ENCODE data around the gene CCL3.
"Not testable (repeated sequence)": the region's sequence is repeated elsewhere in the genome, so short reads cannot be mapped to it uniquely, and the experiment has no call there.

The CCL3 gene

GRCh38 chr17:36085765-36086164 is 4.2 kb downstream of the CCL3 start:
- no peak for DNase-seq

DNA sequence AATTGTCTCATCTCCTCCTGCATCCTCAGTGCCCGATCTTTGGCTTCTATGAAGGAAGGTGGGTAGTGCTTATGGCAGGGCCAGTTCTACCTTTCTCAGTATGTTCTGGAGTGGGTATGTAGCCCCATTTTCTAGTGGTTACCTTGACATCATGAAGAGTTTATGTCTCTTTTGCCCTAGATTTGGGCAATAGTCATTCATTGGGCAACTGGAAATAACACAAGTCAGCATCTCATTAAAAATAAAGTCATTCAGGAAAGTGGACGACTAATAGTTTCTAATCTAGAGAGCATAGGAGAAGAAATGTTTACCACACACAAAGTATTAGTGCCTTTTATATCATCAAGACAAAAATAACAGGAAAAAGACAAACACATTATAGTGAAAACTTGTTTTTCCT is 6.3 kb downstream of the CCL3 start:
- DNase-seq: not testable (repeated sequence)

- DNase-seq: not testable (repeated sequence)
Measured at GRCh38 chr17:36082482-36083120, 7.3 kb downstream of the CCL3 start.

GRCh38 chr17:36081681-36082471 is 8.1 kb downstream of the CCL3 start:
- not testable (repeated sequence) for DNase-seq

DNA sequence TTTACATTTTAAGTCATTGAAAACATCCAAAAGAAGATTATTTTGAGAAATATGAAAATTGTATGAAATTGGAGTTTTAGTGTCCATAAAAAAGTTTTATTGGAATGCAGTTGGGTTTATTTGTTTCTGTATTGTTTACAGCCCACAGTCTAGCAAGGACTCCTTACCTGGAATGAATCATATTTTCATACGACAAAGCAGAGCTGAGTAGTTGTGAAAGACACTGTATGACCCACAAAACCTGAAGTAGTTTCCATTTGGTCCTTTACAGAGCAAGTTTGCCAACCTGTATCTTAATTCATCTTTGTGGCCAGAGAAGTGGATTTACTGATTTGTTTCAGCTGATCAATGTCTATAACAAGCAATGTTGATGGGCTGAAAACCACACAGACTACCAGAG is 15.6 kb downstream of the CCL3 start:
- no peak for DNase-seq

DNA sequence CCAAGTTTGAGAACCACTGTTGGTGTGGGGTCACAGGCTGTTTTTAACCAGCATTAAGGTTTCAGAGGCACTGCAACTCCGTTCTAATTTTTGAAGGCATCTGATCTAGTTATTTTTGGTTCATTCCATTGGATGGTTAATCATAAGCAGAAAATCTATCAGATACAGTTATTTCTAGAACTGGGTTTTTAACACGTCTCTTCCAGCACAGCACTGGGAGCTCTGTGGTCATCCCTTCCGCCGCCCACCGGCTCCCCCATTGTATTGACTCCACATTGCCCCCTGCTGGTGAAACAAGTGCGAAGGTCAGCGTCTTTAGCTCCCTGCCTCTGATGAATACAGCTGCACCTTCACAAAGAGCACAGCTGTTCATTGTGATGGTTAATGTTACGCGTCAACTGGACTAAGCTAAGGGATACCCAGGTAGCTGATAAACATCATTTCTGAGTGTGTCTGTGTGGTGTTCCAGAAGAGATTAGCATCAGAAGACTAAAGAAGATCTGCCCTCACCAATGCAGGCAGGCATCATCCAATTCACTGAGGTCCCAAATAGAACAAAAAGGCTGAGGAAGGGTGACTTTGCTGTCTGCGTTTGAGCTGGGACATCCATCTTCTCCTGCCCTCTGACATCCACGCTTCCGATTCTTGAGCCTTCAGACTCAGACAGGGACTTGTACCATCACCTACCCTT is 17.4 kb downstream of the CCL3 start:
- peak; percentile 32 for DNase-seq

DNA sequence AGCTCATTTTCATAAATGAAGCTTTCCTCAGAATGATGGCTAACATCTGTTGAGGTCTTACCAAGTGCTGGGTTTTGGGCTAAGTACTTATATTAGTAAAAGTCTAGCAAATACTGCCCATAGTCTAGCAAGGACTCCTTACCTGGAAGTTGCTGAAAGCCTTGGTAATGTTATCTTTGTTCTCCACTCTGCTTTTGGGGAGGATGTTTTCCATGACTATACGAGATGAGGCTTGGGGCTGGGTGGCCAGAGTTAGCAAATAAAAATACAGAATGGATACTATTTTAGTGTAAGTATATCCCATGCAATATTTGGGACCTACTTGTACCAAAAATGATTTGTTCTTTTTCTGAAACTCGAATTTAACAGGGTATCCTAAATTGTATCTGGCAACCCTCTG is 18.2 kb downstream of the CCL3 start:
- no peak for DNase-seq

GRCh38 chr17:36070427-36070826 is 19.5 kb downstream of the CCL3 start:
- DNase-seq: no peak

- no peak for DNase-seq
Measured at GRCh38 chr17:36069136-36069535, 20.8 kb downstream of the CCL3 start.

GRCh38 chr17:36068524-36068923 is 21.4 kb downstream of the CCL3 start:
- DNase-seq: no peak

DNA sequence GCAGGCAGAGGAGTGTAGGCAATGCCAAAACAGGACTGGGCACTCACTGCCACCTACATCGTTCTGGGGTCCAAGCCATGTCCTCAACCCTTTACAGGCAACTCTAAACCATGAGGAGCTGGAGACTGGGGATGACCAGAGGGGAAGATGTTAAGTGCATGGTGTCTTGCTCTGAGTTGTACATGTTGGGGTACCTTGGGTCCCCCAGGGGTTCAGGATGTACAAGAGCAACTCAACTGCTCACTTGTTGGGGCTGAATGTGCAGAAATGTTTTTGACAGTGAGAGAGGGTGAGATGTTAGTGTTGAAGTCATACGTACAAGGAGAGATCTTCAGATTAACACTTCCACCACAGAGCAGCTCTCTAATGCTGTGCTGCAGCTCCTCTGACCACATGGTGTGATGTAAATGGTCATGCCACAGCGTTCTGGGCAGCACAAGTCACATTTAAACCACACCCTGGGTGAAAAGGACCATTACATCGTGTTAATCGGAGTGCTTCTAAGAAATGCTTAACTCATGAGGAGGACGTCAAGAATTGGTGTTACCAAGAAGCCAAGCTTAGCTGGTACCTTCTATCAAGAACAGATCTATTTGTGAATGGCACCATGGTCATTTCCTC is 23.5 kb downstream of the CCL3 start:
- no peak for DNase-seq

- no peak for DNase-seq
Measured at GRCh38 chr17:36063786-36064541, 26.0 kb downstream of the CCL3 start, which contains the start of gene CCL18. Gene CCL18, plus strand, starts transcription at chr17:36064272. Its CDS starts 71 bp downstream, at chr17:36064343.

DNA sequence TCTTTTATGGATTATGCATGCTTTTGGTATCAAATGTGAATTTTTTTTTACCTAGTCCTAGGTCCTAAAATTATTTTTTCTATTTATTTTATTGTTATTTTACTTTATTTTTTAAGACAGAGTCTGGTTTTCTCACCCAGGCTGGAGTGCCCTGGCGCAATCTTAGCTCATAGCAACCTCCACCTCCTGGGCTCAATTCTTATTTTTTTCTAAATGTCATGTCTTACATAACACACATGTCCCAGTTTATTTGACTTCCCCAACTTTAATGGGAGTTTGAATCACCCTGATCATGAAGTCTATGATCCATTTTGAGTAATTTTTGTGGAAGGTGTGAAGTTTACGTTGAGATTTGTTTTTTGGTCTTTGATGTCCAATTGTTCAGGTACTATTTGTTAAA is 29.1 kb downstream of the CCL3 start:
- DNase-seq: no peak

- no peak for DNase-seq
Measured at GRCh38 chr17:36059406-36059805, 30.5 kb downstream of the CCL3 start.

DNA sequence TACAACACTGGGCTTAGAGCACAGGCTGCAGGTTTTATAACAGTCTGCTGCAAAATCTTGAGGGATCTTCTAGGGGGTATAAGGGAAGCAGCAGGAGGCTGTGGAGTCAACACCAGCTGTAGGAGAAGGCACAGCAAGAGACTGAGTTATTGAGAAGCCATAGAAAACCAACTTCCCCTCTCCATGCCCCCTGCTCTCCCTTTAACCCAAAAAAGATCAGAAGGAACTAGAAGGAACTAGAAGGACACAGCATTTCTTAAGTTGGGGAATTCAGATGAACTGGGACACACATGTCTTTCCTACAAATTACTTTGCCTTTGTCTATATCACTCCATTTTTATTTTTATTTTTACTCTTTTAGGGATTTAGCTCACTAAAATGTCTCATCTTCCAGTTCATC is 32.0 kb downstream of the CCL3 start:
- no peak for DNase-seq

DNA sequence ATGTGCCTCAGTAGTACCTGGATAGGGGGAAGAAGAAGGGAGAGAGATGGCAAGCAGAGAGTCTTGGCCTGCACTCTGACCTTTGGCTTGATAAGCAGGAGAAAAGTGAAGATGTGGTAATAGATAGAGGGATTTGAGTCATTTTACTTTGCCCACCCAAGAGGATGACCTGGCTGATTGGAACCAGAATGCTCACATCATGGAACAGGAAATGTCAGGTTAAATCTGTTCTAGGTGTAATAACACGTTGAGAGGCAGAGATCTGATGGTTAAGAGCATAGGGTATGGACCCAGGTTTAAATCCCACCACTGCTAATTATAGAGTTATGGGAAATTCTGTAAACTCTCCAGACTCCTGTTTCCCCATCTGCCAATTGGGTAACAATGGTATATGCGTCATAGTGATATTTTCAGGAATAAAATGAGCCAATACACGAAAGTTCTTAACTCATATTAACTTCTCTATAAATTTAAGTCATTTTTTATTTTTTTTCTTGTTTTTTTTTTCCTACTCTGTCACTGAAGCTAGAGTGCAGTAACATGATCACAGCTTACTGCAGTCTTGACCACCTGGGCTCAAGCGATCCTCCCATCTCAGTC is 33.9 kb downstream of the CCL3 start:
- no peak for DNase-seq

DNA sequence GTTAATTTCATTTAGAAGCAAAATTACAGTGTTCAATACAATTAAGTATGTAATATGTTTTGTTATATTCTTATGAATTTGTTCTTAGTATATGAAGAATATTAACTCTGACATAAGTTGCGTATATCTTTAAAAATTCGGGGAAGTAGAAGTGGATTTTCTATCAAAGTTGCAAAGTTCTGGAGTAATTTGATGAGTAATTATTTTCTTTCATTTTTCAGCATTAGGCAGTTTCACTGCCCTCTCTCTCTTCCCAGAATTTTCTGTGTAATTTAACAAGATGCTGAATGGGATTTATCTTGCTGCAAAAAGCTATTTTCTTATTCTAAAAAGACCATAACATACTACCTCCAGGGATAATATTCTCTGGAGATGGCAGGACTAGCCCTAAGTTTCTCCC is 34.8 kb downstream of the CCL3 start:
- no peak for DNase-seq

DNA sequence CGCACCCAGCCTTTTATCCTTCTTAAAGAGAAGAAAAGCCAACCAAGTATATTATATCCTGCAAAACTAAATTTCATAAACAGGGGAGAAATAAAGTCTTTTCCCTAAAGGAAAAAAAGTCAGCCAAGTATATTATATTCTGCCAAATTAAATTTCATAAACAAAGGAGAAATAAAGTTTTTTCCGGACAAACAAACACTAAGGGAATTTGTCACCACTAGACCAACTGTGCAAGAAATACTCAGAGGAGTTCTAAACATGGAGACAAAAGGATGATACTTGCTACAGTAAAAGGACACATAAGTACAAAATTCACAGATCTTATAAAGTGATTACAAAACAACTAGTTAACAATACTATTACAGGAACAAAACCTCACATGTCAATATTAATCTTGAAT is 40.3 kb downstream of the CCL3 start:
- DNase-seq: no peak

- DNase-seq: no peak
Measured at GRCh38 chr17:36048066-36048465, 41.9 kb downstream of the CCL3 start.

All from effector CD8-positive, alpha-beta T cell (primary cell).